NOMO-1 (cell line): ENCODE results near the gene CYTIP.

ENCODE experiments used
- DNase-seq, 2 experiments: peaks; one replicate each; lab custom pipeline; 2025; ENCODE audit not compliant: unreplicated experiment in 2 of 2; lab: John Stamatoyannopoulos, UW

The CYTIP gene

DNA sequence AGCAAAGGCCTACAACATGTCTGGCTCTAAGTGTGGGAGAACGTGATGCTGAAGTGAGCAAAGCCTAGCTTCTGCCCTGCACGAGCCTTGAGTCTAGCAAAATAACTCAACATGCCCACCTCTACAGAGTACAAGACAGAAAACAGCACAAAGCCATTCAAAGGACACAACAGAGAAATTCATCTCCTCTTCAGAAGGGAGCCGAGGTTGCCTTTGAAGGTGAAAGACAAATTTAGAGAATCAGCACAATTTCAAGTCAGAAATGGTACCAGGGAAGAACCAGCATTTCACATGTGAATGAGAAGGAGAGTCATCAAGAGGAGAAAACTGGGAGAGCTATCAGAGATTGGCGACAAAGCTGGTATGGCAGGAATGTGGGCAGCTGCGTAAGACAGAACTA lies 21.7 kb upstream of the CYTIP start:
- DNase-seq = no peak

DNA sequence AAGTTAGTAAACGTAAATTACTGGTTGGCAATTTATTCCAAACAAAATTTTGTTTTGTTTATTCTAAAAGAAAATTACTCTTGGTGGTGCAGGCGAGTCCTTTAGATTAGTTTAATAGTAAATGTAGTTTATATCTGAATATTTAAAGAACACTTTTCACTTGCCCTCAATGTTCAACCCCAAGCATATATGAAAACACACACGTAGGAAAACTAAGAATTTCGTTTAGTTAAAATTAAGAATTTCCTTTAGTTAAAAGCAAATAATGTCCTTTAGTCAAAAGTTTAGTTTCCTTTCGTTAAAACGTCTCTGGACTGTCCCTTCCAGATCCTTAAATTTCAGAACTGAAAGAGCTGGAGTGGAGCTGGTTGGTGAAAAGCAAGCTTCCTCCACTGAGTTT lies 19.1 kb upstream of the CYTIP start:
- no peak for DNase-seq

DNA sequence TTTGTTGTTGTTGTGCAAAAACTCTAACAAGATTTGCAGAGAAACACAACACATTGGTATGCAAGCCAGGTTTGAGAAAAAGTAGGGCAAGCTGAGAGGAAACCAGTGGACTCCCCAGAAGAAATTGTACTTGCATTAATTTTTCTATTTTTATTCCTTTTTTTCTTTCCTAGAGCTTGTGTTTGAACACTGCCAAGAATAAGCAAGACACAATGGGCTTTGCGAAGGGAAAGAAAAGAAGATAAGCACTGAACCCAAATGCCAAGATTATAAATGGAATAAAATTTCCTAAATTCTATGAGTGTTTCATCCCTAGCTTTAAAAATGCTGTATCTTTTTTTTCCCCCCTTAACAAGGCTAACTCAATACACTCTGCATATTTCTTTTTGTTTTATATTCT lies 17.0 kb upstream of the CYTIP start:
- DNase-seq = no peak

DNA sequence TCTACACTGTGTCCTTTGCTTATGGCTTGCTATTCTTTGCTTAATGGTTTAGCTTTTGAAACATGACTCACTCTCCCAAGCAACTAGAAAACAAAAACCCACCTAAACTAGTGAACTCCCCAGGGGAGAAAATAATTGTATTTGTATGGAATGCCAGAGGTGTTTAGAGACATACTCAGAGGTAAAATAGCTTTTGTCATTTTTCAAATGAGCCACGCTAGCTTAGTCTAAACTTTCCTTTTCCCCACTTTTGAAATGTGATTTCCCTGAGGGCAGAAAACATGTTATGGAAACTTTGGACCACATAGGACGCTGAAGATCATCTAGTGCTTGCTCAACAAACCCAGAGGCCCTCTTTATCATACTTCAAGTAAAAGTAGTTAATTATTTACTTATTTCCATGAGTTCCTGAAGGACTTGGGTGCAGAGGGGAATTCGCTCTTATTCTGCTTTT lies 16.5 kb upstream of the CYTIP start:
- DNase-seq = no peak

DNA sequence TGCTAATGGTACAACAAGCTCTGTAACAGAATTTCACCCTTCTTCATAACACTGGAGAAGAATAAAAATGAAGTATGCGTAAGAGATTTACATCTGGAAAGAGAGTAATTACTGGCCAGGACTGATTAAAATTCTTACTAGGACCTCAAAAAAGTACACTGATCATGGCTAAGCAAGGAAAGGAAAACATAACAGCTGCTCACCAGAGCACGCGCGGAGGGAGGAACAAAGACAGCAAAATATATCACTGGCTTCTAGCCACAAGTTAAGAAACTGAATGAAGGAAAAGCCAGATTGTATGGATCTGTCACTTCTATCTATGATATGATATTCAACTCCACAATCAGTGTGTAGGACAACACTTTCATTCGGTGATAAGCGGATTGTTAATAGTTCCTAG lies 15.6 kb upstream of the CYTIP start:
- no peak for DNase-seq

DNA sequence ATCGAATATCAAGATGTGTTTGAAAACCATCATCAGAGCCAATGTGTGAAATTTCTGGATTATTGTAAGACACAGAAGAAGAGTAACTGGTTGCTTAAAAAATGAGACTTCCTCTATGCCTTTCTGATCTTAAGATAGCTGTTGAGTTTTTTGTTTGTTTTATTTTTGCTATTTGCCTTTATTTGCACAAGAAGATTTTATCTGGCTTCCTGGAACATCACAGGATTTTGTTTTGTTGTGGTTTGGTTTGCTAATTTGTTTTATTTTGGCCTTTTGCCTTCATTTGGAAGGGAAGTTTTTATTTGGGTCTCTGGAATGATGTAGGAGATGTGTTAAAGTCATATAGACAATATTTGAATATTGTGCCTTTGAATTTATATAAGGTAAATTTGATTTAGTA lies 3.9 kb upstream of the CYTIP start:
- no peak for DNase-seq

DNA sequence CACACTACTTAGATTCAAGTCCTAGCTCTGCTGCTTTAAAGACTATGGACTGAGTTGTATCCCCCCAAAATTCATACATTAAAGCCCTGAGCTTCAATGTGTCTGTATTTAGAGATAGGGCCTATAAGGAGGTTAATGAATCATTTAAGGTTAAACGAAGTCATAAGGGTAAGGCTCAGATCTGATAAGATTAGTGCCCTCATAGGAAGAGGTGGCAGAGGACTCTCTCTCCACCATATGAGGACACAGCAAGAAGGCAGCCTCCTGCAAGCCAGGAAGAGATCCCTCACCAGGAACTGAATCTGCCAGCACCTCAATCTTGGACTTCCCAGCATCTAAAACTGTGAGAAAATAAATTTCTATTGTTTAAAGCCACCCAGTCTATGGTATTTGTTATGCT lies 3.1 kb upstream of the CYTIP start:
- DNase-seq = no peak

DNA sequence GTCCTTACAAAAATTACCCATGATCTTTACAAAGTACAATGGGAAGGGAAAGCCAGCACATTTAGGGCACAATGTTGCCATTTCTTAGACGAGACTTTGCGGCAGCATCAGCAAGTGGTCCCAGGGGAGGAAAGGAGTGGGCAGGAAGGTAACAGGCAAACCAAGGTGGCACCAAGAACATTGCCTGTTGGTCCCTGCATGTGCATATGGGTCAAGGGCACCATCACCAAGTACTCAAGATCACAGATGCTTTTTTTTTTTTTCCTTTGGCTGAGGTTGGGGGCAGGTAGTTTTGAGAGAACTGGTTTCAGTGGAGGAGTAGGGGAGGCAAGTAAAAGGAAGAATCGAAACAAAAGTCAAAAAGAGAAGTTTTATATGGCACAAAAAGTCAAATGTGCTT lies 752 bp upstream of the CYTIP start:
- peak in 1 of 2 experiments; percentile 17 for DNase-seq

DNA sequence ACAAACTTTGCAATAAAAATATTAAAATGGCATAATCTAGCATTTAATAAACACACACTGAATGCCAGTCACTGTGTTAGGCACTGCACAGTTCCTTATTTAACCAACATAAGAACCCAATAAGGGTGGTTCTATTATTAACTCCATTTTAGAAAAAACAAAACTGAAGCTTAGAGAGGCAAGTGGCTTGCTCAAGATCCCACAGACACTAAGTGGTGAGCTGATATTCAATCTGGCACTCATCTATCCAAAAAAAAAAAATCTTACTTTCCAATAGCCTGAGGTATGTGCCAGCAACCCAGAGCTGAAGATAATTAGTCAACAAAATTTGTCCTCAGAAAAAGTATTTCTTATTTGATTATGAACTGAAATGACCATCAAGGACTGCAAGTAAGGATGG lies 799 bp downstream of the CYTIP start:
- peak in 1 of 2 experiments; percentile 9 for DNase-seq

DNA sequence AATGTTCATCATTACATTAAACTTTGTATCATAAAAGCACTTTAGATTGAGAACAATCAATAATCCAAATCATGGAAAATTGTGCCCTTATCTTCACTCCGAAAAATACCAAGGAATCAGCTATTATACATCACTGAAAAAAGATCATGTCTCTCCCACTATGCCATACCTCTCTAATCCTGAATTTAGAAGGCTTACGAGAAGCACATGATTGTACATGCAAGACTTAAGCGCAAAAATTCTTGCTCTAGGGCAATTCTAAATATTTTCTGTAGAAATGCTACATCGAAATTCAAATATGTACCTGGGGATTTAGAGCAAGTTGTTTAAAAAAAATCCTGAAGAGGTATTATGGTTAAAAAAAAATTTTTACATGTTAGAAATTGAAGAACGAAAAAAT lies 1.3 kb downstream of the CYTIP start:
- DNase-seq = no peak

DNA sequence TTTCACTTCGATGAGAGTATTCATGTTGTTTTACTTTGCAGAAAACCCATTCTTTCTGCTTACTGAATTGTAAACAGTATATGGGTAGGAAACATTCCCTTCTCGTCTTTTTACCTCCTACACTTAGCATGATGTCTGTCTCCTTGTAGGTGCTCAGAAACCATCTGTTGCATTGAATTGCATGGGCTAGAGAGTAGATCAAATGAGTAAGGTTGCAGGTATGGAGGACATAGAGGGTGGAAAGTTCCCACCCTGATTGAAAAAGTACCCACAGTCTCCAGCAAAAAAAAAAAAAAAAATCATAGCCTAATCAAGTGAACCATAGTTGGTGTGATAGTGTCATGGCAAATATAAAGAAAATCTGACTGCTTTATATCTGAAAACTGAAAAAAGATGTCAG lies 1.7 kb downstream of the CYTIP start:
- no peak for DNase-seq

DNA sequence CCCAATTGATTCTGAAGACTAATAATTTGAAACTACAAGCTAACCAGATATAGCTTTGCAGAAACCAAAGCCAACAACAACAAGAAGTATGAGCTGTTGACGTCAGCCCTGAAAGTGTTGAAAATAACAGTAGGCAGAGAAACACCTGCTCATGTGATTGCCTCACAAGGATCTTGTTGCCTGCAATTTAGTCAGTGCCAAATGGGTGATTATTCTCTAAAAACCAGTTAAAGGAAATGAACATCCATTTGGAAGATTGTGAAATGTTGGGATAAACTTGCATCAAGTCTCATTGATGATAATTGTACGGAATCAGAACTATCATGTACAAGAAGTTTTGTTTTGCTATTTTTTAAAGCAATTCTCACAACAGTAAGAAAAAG lies 2.8 kb downstream of the CYTIP start:
- peak in 1 of 2 experiments; percentile 30 for DNase-seq

DNA sequence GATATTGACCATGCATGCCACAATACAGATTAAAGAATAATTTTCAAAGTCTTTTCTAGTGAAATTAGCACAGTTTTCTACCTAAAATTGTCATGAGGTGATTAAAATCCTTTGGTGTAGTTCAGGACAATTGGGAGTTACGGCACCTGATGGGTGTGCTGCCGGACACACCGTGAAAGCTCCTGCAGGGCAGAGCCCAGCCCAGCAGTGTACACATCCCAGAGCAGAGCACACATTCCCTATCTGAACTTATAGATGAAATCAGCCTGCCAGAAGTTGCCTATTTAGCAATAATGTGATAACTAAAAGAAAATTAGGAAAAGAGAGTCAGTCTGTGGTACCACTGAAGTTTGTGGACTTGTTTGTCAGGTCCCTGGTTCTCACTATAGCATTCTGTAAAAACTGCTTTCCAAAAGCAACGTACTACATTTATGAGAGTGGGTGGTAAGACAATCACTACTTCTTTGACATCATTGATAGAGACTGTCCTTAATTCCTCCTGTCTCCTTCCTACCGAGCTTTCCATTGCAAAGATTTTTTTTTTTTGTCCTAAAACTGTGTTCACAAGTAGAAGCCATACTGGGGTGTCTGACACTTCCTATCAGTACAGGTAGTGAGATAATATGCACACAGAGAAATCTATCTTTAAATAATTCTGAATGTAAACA lies 3.4 kb downstream of the CYTIP start:
- no peak for DNase-seq

DNA sequence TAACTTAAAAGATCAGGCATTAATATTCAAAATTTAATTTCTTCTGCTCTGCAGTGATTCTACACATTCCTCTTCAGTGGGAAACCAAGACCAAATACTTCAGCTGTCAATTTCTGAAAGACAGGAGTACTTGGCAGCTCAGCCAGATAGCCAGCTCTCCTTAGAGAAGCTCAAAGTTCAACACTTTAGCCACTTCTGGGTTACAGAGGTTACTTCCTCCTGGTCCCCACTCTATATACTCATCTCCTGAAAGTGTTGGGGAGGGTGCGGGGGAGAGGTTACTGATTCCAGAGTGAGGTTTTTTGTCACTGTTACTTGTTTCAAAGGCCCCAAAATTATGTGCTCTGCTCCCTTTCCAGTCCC lies 4.1 kb downstream of the CYTIP start:
- peak; percentile 40 to 41 for DNase-seq

DNA sequence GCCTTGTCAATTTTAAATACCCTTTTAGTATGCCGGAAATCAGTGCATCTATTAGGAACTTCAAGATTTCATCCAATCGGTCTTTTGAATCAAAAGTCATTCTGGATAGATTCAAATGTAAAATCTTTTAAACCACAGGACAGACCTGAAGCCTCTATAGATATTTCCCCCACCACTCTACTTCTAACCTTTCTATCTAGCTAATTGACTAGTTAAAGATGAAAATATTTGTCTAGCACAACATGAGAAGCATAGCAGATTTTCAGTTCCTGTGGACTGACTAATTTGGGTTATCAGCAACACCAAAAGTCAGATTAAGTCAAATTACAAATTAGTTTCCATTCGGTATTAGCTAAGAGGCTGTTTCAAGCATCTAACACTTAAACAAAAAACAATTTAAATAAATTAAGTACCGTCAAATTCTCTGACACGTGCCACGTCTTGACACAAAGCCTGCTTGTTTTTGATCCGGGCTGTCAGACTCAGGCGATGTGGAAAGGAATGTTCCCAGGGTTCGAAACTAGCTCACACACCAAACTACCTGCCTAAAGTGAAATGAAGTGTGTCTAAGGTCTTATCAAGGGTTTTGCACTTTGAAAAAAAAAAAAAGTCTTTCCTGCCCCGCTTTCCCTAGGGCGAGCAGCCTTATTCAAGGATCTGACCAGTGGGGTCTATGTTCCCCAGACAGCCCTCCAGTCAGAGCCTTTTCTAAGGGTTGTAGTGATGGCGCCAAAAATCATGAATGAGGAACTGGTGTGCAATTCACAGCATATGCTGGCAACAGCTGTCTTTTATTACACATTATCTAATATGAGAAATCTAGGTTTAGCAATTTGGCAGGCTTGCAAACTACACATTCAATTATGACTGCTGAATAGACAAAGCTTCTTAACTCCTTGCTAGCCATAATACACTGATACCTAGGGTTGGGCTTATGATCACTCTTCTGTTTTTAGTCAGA lies 4.7 kb downstream of the CYTIP start:
- peak in 1 of 2 experiments; percentile 55 for DNase-seq

DNA sequence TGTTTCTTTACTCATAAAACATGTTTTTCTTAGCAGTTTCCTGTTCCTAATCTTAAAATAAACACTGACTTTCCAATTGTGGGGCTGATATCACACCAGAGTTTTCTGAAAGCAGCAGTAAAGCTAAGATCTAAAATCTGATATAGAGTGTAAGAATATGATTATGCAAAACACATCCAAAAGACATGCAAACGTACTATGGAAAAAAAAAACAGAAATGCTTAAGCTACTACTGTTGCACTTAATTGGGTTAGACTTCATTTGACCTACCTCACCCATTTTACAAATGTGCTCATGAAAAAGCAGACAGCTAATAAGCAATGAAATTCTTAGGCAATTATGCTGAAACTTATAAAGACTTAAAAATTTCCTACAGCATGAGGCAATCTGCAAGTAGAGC lies 10.5 kb downstream of the CYTIP start:
- DNase-seq = no peak

DNA sequence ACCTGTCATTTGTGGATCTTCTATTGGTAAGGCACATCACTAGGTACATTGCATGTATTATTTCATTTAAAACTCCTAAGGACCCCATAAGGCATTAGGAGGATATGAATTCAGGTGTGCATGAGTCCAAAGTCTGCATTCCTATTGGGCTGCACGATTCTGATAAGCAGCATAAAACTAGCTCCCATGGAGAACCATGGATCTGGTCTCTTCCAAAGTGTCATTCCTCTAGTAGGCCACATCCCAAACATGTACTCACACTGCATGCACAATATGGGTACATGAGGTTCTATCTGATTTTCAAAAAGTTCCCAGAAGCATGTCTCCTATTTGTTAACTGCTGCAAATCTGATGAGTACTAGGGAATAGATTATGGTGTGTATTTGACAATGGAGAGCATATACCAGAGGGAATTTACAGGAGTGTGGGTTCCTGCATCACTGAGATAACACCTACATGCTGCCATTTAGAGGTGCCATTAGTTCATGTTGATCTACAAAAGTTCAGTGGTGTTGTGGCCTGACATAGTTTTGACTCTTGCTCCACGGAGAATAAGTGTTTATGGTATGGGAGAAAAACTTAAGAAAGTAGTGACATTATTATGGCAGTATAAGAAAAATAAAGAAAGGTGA lies 11.3 kb downstream of the CYTIP start:
- no peak for DNase-seq

DNA sequence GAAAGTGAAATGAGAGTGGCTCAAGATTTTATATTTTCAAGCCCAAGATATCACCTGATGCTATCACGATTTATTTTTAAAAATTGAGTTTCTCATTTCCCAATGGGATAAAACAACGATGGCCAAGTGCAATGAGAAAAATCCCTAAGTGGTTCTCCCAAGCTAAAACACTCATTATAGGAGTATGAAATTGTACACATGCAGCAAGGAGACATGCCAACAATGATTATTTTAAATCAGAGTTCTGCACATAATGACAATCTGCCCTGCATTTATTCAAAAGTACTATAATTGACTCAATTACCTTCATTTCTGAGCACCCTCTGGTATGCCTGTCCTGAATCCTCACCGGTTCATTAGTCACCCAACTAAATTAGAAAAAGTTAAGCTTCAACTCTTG lies 12.7 kb downstream of the CYTIP start:
- no peak for DNase-seq

DNA sequence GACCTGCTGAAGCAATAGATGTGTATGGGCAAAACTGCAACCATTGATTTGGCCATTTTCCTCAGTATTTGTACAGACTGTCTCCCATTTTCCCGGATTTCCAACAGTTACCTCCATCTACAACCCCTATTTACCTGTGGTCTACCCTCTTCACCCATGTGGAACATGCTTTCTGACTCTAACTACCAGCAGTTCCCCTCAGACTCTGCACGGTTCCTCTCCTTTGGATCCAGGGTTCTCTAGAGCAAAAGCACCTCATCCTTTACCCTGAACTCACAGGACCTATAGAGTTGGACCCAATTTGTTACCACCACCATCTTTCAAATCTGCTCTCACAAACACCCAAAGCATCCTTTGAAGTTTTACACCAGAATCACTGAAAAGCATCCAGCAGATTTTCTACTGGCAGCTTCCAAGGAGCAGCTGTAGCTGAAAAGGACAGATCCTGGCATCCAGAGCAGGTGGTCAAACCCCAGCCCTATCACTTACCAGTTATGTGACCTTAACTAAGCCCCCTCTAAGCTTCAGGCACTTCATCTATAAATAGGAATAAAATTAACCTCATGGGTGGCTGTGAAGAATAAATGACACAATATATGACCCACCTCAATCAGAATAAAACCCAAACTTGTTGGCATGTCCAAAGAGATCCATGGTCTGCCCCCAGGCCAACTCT lies 15.3 kb downstream of the CYTIP start:
- DNase-seq = no peak

DNA sequence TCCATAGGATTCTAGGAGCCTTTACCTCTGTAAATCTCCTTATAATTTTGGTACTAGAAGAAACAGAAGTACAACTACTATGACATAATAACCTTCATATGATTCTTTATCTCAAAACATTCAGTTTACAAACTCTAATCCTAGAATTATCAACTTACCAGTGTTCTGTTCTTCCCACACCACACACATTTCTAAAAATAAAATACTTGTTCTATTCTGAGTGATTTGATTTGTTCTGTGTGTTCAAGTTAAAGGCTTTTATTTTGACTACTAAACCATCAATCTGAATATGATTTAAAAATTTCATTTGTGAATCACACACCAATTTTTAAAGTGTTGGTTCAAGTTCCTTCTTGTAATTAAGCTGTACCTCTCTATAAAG lies 16.0 kb downstream of the CYTIP start:
- DNase-seq = no peak
